Prostate gland (tissue), 2 donors: ENCODE measurements around the gene SPATA16. TPM values are rescaled to one million over a fixed set of nuclear protein-coding genes. Genes with fewer than 3 reads are reported as not detected.
"Not testable (repeated sequence)": the region's sequence is repeated elsewhere in the genome, so short reads cannot be mapped to it uniquely, and the experiment has no call there.

ENCODE experiments used
- DNase-seq: peaks from one replicate; pipeline ENCODE4 v3.0.0-alpha.2; 2019; ENCODE audit warnings: low spot score
- H3K27ac ChIP-seq, 2 donors: fragments of 200-600 bp; sonication (generic); 2 replicates each; pipeline ENCODE4 v1.5.1; 2017 to 2019
- H3K27me3 ChIP-seq: fragments of 200-600 bp; sonication (generic); replicated peaks from 2 replicates; pipeline ENCODE4 v1.5.1; 2019; ENCODE audit not compliant: insufficient read depth
- H3K36me3 ChIP-seq, 2 donors: fragments of 200-600 bp; sonication (generic); 1 replicate in 1 of 2; 2 replicates in 1 of 2; pipeline versions ENCODE4 v1.5.1 to v1.8.1; 2017 to 2019
- H3K4me1 ChIP-seq: fragments of 200-600 bp; sonication (generic); replicated peaks from 2 replicates; pipeline ENCODE4 v1.5.1; 2019
- H3K4me3 ChIP-seq, 2 donors: fragments of 200-600 bp; sonication (generic); 2 replicates each; pipeline ENCODE4 v1.5.1; 2017 to 2019
- H3K9me3 ChIP-seq: fragments of 200-600 bp; sonication (generic); 2 replicates; pipeline ENCODE4 v1.5.1; 2017
- CTCF ChIP-seq, 4 experiments: fragments of 200-600 bp in 2 of 4; fragments of 450-650 bp in 2 of 4; sonication (generic) in 2 of 4; IDR thresholded peaks; 1 replicate in 3 of 4; 2 replicates in 1 of 4; pipeline ENCODE4 v1.5.1; 2016 to 2019; ENCODE audit warnings: antibody characterized with exemption in 4 of 4, mild to moderate bottlenecking in 2 of 4, moderate library complexity in 2 of 4
- POLR2A ChIP-seq: fragments of 450-650 bp; IDR thresholded peaks from one replicate; pipeline ENCODE4 v1.6.1; 2016; ENCODE audit warnings: antibody characterized with exemption, mild to moderate bottlenecking
- POLR2AphosphoS5 ChIP-seq: sonication (generic); formaldehyde crosslinking; IDR thresholded peaks from one replicate; pipeline ENCODE4 v1.6.1; 2017; ENCODE audit warnings: antibody characterized with exemption
- WGBS: methylation state at CpG from one replicate; pipeline ENCODE4 v1.1.5; 2018; 5-methylcytosine and 5-hydroxymethylcytosine counted together
- intact Hi-C: fragments of 100-400 bp; cut with DNase I; formaldehyde crosslinking; loops from one replicate; pipeline ENCODE4 v1.14.2; 2022
- total RNA-seq, 2 donors: library from RNA; depleted of rRNA; stranded (reverse); fragments of >200 nt; gene quantifications; one replicate each; pipeline ENCODE4 v1.1.0, GENCODE V29; 2016

Gene SPATA16
- total RNA-seq, 2 donors from 2014 or later: 3.8 TPM; not detected in 1

- Histone ChIP-seq H3K36me3 (no peaks in the 10 kb centered on the region), H3K27me3 (no peaks in the 10 kb centered on the region), H3K4me3 (no peak overlapping the region), H3K27ac (no peak overlapping the region), H3K4me1 (no peaks in the 10 kb centered on the region), H3K9me3 (no peaks in the 10 kb centered on the region)
- intact Hi-C loops: no loop called here
- no peak for DNase-seq
- TF ChIP-seq POLR2AphosphoS5: no peak
- no peak for TF ChIP-seq POLR2A
- TF ChIP-seq CTCF (IDR thresholded peaks at IDR 0.05): no peak
- WGBS: 32% methylated on average over 2 of the region's 2 CpGs
These were observed 172.4 kb downstream of the SPATA16 start for GRCh38 chr3:172968646-172969045.

GRCh38 chr3:172965256-172965655, 175.8 kb downstream of the SPATA16 start:
- Histone ChIP-seq H3K36me3 (no peaks in the 10 kb centered on the region), H3K4me1 (no peaks in the 10 kb centered on the region), H3K4me3 (no peak overlapping the region), H3K27ac (no peak overlapping the region), H3K9me3 (no peaks in the 10 kb centered on the region), H3K27me3 (no peaks in the 10 kb centered on the region)
- DNase-seq: no peak
- 94% methylated on average over 2 of the region's 2 CpGs for WGBS
- no peak for TF ChIP-seq POLR2AphosphoS5
- TF ChIP-seq CTCF (IDR thresholded peaks at IDR 0.05): no peak
- TF ChIP-seq POLR2A: no peak
- intact Hi-C loops: no loop called here

DNA sequence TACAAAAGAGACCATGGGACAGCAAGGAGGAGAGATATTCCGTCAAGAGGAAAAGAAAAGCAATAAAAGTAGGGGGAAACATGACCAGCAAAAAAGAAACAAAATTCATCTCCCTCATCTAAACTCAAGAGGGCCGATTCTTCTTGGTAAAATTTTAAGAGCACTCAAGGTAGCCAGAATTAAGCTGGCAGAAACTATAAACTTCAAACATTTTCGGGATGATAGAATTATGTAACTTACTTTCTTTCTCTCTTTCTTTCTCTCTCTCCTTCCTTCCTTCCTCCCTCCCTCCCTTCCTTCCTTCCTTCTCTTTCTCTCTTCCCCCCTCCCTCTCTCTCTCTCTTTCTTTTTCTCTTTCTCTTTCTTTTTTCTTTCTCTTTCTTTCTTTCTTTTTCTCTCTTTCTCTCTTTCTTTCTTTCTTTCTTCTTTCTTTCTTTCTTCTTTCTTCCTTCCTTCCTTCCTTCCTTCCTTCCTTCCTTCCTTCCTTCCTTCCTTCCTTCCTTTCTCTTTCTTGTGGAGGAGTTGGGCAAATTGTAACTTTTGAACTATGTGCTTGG, 180.3 kb downstream of the SPATA16 start:
- H3K4me3 ChIP-seq, H3K4me1 ChIP-seq, DNase-seq, H3K27me3 ChIP-seq, H3K36me3 ChIP-seq, H3K27ac ChIP-seq, intact Hi-C loops, H3K9me3 ChIP-seq: not testable (repeated sequence)
- WGBS: 52% methylated on average over 3 of the region's 3 CpGs

DNA sequence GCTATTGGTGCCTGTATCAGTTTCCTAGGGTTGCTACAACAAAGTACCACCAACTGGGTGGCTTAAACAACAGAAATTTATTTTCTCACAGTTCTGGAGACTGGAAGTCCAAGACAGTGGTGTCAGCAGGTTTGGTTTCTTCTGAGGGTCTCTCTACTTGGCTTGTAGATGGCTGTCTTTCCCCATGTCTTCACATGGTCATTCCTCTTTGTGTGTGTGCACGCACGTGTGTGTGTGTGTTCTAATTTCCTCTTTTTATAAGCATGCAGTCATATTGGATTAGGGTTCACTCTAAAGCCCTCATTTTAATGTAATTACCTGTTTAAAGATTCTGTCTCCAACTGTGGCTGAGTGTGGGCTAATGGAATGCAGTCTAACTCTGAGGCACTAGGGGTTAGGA, 182.5 kb downstream of the SPATA16 start:
- Histone ChIP-seq H3K27me3 (no peaks in the 10 kb centered on the region), H3K27ac (no peak overlapping the region), H3K36me3 (no peaks in the 10 kb centered on the region), H3K9me3 (no peaks in the 10 kb centered on the region), H3K4me1 (no peaks in the 10 kb centered on the region), H3K4me3 (no peak overlapping the region)
- 94% methylated on average over 2 of the region's 2 CpGs for WGBS
- no peak for DNase-seq
- intact Hi-C loops: no loop called here
- no peak for TF ChIP-seq POLR2AphosphoS5
- no peak for TF ChIP-seq CTCF (IDR thresholded peaks at IDR 0.05)
- TF ChIP-seq POLR2A: no peak

DNA sequence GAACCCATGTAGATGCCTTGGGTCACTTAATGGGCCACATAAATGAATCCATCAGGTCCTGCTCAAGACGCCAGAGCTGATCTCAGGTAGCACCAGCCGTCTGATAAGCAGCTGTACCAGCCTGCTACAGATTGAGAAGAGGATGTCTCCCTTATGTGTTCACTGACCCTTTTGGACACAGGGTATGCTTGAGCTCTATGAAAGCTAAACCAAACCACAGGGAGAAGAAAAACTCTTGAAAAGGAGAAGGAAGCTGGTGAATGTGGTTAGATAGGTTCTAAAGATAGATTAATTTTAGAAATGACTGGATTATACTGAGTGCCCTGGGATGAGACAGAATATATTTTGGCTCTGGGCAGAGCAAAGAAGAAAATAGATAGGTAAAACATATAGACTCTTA, 187.5 kb downstream of the SPATA16 start:
- DNase-seq: no peak
- H3K36me3 ChIP-seq: no peaks in the 10 kb centered on the region
- intact Hi-C loops: no loop called here
- H3K27ac ChIP-seq: no peak overlapping the region
- H3K4me1 ChIP-seq: no peaks in the 10 kb centered on the region
- TF ChIP-seq POLR2A: no peak
- no peak for TF ChIP-seq CTCF (IDR thresholded peaks at IDR 0.05)
- no peak for TF ChIP-seq POLR2AphosphoS5
- 80% methylated on average over 2 of the region's 2 CpGs for WGBS
- H3K4me3 ChIP-seq: no peak overlapping the region
- no peaks in the 10 kb centered on the region for H3K27me3 ChIP-seq
- H3K9me3 ChIP-seq: no peaks in the 10 kb centered on the region
